HG03558 (cell line): ENCODE measurements around the gene OSBP.

Experiments used
- ATAC-seq: cut with Tn5 transposase; IDR thresholded peaks from one replicate; pipeline ENCODE4 v1.9.1; 2021; ENCODE audit warnings: moderate number of reproducible peaks; ENCODE audit not compliant: unreplicated experiment; ENCODE audit errors: extremely low read depth

The OSBP gene

DNA sequence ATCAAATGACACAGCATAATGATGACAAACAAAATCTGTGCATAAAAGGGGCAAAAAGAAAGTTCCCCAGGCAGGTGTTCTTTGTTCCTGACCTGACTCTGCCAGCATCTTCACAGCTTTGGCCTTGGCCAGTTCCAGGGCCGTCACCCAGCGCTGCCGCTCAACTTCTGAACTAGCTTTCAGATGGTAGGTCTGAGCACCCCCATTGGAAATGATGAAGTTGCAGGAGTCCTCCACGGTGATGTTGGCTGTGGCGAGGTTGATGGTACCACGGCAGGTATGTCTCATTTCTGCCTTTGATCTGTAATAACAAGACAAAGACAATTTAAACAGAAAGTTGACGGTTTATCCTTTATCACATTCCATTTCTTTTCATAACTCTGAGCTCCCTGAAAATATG, 5.3 kb downstream of the OSBP start:
- ATAC-seq: no peak

GRCh38 chr11:59607703-59608454, 7.7 kb downstream of the OSBP start:
- no peak for ATAC-seq

GRCh38 chr11:59602432-59602831, 13.1 kb downstream of the OSBP start:
- no peak for ATAC-seq

DNA sequence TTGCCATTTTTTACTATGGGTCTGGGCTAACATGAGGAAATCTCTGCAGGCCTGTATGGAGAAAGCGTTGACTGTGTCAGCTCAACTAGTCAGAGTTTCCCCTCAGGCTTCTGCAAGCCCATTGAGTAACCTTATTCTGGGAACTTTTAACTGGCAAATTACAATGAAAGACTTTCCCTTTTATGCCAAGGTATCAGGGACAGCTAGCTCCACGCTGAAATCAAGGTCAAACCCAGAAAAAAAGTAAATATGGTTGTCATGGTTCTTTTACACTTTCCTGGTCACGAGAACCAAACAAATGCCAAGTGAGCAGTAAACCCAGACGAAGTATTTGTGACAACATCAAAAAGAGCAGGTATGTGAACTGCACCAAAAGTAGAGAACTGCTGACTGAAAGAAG, 13.8 kb downstream of the OSBP start:
- ATAC-seq: no peak

DNA sequence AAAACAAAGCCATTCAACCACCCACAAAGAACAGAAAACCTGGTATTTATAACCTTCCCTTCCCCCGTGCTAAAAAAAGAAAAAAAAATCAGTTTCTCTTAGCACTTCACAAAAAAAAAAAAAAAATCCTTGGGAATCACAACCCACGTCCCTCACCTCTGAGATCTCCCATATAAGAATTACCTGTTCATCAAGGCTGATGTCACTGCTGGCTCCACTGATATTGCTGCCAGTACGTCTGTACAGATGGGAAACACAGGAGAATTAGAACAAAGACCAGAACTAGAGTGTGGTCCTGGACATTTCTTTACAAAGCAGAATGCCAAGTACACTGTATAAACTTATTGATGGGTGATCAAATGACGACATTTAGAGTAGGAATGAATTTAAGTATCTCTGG, 14.9 kb downstream of the OSBP start:
- no peak for ATAC-seq

DNA sequence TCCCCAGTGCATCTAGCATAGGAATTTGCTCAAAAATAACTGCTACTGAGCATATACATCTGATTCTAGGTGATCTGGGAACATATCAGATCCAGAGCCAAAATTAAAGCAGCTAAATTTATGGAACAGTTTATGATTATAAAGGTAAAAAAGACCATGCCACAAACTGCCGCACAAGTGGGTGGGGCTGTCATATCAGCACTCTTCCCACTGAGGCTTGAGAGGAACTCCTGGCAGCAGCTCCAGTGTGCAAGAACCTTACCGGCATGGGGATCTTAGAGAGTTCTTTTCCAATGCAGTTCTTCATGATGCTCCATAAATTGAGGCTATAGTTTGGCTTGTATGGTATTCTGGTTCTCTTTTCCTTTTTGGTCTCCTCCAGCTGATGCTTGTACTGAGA, 15.3 kb downstream of the OSBP start:
- ATAC-seq: no peak

DNA sequence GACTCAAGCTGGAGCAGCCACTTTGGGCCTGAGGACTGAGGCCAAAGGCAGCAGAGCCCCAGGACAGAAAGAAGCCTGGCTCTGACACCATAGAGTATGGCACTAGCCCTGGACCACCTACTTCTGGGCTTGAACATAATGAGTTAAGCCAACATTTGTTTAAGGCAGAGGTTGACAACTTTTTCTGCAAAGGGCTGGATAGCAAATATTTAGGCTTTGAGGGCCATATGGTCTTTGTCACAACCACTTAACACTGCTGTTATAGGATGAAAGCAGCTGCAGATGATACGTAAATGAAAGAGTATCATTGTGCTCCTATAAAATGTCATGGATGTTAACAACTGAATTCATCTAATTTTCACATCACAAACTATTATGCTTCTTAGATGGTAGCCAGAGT, 16.6 kb downstream of the OSBP start:
- ATAC-seq: no peak

GRCh38 chr11:59584294-59584693, 31.3 kb downstream of the OSBP start:
- no peak for ATAC-seq

GRCh38 chr11:59582006-59582405, 33.6 kb downstream of the OSBP start:
- ATAC-seq: no peak

GRCh38 chr11:59578369-59578768, 37.2 kb downstream of the OSBP start:
- no peak for ATAC-seq

DNA sequence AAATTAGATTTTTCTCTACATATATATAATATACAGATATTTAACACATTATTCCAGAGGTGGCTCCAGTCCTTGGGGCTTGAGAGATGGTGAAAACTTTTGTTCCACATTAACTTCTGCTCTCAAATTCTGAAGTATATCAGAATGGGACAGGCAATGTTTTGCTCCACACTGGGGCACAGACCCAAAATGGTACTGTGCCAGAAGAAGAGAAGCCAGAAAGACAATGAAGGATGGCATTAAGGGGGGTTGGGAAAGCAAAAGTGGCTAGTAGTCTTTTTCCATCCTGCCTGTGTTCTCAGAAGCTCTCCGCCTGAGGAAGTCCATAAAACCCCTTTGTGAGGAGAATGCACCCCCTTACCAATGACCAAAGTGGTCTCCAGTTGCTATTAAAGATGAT, 40.1 kb downstream of the OSBP start:
- ATAC-seq: no peak

GRCh38 chr11:59574932-59575502, 40.6 kb downstream of the OSBP start:
- ATAC-seq: no peak

DNA sequence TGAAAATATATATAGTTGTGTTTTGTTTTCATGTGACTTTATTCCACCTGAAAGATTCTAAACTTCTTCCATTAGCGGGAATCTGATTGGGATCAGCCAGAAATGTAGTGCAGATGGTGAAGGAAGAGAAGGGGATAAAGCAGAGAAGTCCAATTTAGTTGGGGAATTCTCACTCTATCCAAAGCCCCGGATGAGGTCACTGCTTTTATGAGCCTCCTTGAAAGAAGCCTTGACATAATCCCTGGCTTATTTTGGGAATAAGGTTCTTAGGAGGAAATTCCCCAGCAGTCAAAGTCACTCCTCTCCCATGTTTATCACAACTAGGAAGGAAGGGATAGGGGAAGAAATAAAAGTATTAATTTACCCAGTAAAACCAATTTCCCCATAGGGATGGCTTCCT, 41.1 kb downstream of the OSBP start:
- no peak for ATAC-seq

DNA sequence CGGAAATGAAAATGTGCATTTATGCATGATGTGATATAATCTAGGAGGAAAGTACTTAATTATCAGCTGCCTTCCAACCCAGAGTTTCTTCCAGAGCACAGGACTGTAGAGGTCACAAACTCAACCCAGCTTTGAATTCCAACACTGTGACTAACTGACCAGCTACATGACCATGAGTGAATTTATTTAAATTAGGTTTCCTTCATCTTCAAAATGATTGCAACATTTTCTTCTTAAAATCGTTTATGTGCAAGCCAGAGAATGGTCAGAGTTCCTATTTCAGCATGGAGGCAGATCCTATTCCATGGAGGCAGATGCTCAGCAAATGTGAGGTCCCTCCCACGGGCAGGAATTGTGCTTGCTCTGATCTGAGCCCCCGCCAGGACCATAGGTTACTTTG, 42.4 kb downstream of the OSBP start:
- no peak for ATAC-seq

- no peak for ATAC-seq
Observed at GRCh38 chr11:59572091-59572490, 43.5 kb downstream of the OSBP start.

GRCh38 chr11:59562292-59562691, 53.3 kb downstream of the OSBP start:
- no peak for ATAC-seq

DNA sequence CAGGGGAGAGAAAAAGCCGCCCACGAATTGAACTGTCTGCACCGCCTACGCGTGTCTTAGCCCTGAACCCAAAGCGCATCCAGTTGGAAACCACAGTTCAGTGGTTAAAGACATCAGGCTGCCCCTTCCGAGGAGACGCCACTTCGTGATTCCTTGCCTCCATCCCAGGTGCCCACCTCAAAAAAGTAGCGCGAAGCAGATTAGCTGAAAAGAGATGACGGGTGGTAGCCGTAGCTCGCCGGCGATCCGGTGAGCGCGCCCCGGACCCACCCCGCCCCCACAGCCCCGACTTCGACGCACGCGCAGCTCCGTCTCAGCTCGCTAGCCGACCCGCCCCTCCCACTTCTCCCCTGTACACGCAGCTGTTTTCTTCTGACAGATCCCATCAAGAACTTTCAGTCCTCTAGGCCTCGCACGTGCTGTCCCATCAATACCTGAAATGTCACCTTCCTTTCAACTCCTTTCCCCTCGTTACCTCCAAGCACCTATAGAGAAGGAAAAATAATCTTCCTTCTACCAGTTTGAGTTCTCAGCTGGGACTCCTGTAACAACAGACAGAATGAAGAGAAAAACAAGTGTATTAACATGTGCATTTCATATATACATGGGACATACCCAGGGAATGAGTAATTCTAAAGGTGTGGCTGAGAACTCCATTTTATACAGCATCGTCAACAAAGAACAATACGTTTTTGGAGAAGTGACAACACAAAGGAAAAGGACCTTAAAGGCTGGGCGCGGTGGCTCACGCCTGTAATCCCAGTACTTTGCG, 54.7 kb downstream of the OSBP start:
- no peak for ATAC-seq

DNA sequence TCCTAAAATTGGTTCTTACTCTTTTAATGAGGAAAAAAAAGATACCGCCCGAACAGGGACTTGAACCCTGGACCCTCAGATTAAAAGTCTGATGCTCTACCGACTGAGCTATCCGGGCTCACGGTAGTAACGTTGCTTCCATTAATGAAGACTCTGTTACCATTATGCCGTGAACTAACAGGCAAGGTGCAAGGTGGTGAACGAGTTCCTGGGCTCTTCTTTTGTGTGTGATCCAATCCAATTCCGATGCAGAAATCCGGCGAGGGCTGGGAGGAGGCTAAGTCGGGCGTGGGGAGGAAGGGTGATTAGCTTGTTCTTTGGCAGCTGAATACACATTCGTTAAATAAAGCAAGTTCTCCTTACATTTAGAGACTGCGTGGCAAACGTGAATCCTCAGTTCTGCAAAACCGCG, 55.3 kb downstream of the OSBP start:
- no peak for ATAC-seq

- no peak for ATAC-seq
Observed at GRCh38 chr11:59559886-59560285, 55.7 kb downstream of the OSBP start.

DNA sequence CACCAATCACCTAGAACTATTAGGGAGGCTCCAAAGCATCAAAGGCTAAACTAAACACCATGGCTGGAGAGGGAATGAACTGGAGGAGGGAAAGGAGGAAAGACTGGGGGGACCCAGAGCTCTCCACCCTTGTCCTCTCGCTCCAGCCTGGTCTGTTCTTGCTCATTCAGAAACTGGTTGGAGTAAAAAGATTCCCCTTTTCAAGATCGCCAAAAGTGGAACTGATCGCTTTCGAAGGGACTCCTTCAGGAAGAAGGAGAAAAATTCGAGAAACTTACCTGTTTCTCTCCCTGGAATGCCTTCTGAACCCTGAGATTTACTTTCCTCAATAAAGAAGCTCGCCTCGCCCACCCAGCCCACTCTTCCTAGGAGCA, 57.3 kb downstream of the OSBP start:
- no peak for ATAC-seq

DNA sequence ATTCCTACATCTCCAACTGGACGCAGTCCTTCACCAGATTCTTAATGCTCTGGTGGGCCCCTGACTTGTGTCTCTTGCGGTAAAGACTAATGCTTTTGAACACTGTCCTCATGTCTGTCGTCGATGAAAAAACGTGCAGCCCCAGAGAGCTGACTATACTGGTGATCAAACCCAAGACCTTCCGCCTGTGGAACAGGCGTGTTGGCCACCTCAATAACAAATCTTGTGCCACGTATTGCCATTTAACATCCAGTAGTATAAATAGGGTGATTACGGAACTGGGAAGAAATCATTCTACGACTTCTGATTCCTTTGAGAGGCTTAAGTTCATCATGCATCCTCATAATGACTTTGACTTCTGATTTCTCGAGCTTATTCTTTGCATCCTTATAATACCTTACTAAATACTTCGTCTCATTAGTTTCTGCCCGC, 58.6 kb downstream of the OSBP start:
- ATAC-seq: no peak
